GM23248 (cell line): ENCODE data around the gene SH3GL3. TPM values are rescaled to one million over a fixed set of nuclear protein-coding genes. Genes with fewer than 3 reads are reported as not detected.

Experiments
- DNase-seq: peaks from one replicate; pipeline ENCODE4 v3.0.0-alpha.2; 2015
- H2AFZ ChIP-seq: fragments of 200-600 bp; sonication (generic); 2 replicates; pipeline ENCODE4 v1.6.1; 2016; ENCODE audit warnings: antibody characterized with exemption
- H3F3A ChIP-seq: fragments of 200-600 bp; sonication (generic); 2 replicates; pipeline ENCODE4 v1.6.1; 2016; ENCODE audit warnings: mild to moderate bottlenecking, antibody characterized with exemption, mixed run types; ENCODE audit not compliant: insufficient read depth
- H3K27ac ChIP-seq: fragments of 200-600 bp; sonication (generic); 2 replicates; pipeline ENCODE4 v1.5.1; 2016; ENCODE audit warnings: mild to moderate bottlenecking
- H3K27me3 ChIP-seq: fragments of 200-600 bp; sonication (generic); replicated peaks from 2 replicates; pipeline ENCODE4 v1.6.1; 2016; ENCODE audit warnings: mild to moderate bottlenecking; ENCODE audit not compliant: insufficient read depth
- H3K36me3 ChIP-seq: fragments of 200-600 bp; sonication (generic); 2 replicates; pipeline ENCODE4 v1.6.1; 2016; ENCODE audit warnings: low read depth, mild to moderate bottlenecking
- H3K4me1 ChIP-seq: fragments of 200-600 bp; sonication (generic); 2 replicates; pipeline ENCODE4 v1.6.1; 2016; ENCODE audit warnings: mild to moderate bottlenecking; ENCODE audit not compliant: insufficient read depth
- H3K4me2 ChIP-seq: fragments of 200-600 bp; sonication (generic); one replicate; pipeline ENCODE4 v1.6.1; 2016; ENCODE audit warnings: mild to moderate bottlenecking; ENCODE audit not compliant: unreplicated experiment
- H3K4me3 ChIP-seq: fragments of 200-600 bp; sonication (generic); 2 replicates; pipeline ENCODE4 v1.5.1; 2016; ENCODE audit warnings: mild to moderate bottlenecking
- H3K79me2 ChIP-seq: fragments of 200-600 bp; sonication (generic); 2 replicates; pipeline ENCODE4 v1.6.1; 2016; ENCODE audit warnings: mild to moderate bottlenecking; ENCODE audit not compliant: insufficient read depth
- H3K9ac ChIP-seq: fragments of 200-600 bp; sonication (generic); 2 replicates; pipeline ENCODE4 v1.6.1; 2016; ENCODE audit warnings: mild to moderate bottlenecking
- H3K9me2 ChIP-seq: fragments of 200-600 bp; sonication (generic); 2 replicates; pipeline ENCODE4 v1.6.1; 2016; ENCODE audit warnings: mixed run types, mild to moderate bottlenecking, moderate library complexity; ENCODE audit not compliant: insufficient read depth
- H3K9me3 ChIP-seq: fragments of 200-600 bp; sonication (generic); one replicate; pipeline ENCODE4 v1.6.1; 2017; ENCODE audit warnings: low read depth
- H4K20me1 ChIP-seq: fragments of 200-600 bp; sonication (generic); 2 replicates; pipeline ENCODE4 v1.6.0; 2016; ENCODE audit not compliant: insufficient read depth
- EZH2 ChIP-seq: fragments of 200-600 bp; sonication (generic); IDR thresholded peaks from 2 replicates; pipeline ENCODE4 v1.6.1; 2018; ENCODE audit warnings: antibody characterized with exemption, mild to moderate bottlenecking; ENCODE audit not compliant: insufficient read depth, poor library complexity, severe bottlenecking
- EZH2phosphoT487 ChIP-seq: fragments of 200-600 bp; sonication (generic); IDR thresholded peaks from 2 replicates; pipeline ENCODE4 v1.6.1; 2018; ENCODE audit warnings: antibody characterized with exemption, moderate library complexity, mild to moderate bottlenecking, low read depth; ENCODE audit not compliant: insufficient read depth
- WGBS, 2 experiments: methylation state at CpG; one replicate each; pipeline ENCODE4 v1.1.6; 2015 to 2017; ENCODE audit warnings: low lambda C conversion rate in 2 of 2, low coverage in 1 of 2; ENCODE audit errors: missing lambda C conversion rate in 2 of 2; 5-methylcytosine and 5-hydroxymethylcytosine counted together
- in situ Hi-C: fragments of 300-500 bp; cut with MboI; formaldehyde crosslinking; loops from 2 replicates; pipeline ENCODE4 v1.15.0; 2020
- polyA plus RNA-seq: library from polyadenylated mRNA; unstranded; fragments of >200 nt; fragmentation: Nextera tagmentation; extraction: Ambion mirVana; gene quantifications from 2 replicates; pipeline ENCODE4 v1.2.1, GENCODE V29; 2016
- total RNA-seq: library from RNA; depleted of rRNA; stranded (reverse); fragments of >200 nt; shearing (Covaris generic); gene quantifications from 2 replicates; pipeline ENCODE4 v1.2.3, GENCODE V29; 2014

SH3GL3 gene
- total and polyA plus RNA-seq, 2 experiments from 2014 or later, result 0.28 TPM; not detected in 1

GRCh38 chr15:83496766-83497165 lies 49.6 kb downstream of the SH3GL3 start:
- WGBS, 2 experiments, result 0% methylated on average over 1 of the region's 1 CpG
- H3K79me2 ChIP-seq, result no peaks in the 10 kb centered on the region
- H2AFZ ChIP-seq, result no peak overlapping the region
- H3K9me3 ChIP-seq, result no peaks in the 10 kb centered on the region
- in situ Hi-C loops, result no loop called here
- no peaks in the 10 kb centered on the region for H3K36me3 ChIP-seq
- no peak overlapping the region for H3K4me3 ChIP-seq
- no peaks in the 10 kb centered on the region for H3K9me2 ChIP-seq
- H3F3A ChIP-seq, result no peaks in the 10 kb centered on the region
- no peaks in the 10 kb centered on the region for H3K4me1 ChIP-seq
- no peak overlapping the region for H3K9ac ChIP-seq
- H3K27ac ChIP-seq, result no peak overlapping the region
- DNase-seq, result no peak
- no peak overlapping the region for H3K4me2 ChIP-seq
- no peaks in the 10 kb centered on the region for H3K27me3 ChIP-seq
- no peaks in the 10 kb centered on the region for H4K20me1 ChIP-seq
- TF ChIP-seq EZH2phosphoT487, result no peak
- no peak for TF ChIP-seq EZH2

DNA sequence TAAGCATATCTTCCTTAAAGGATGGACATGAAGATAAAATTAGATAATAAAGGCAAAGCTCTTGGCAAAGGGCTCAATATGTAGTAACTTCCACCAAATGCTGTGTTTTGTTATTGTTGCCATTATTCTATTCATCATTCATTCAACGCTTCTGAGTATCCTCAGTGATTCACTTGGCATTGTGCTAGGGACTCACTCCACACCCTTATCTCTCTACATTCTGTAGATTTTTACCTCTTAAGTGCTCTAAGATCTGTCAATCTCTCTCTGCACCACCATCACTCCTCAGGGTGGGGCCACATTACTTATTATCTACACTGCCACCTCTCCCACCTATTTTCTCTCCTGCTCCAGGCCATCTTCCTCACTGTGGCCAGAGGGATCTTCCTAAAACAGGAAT lies 51.2 kb downstream of the SH3GL3 start:
- 48 to 57% methylated on average over 1 of the region's 1 CpG for WGBS, 2 experiments
- Histone ChIP-seq H2AFZ (no peak overlapping the region), H3F3A (no peaks in the 10 kb centered on the region), H3K27me3 (no peaks in the 10 kb centered on the region), H3K4me2 (no peak overlapping the region), H3K36me3 (no peaks in the 10 kb centered on the region), H3K9ac (no peak overlapping the region), H3K4me3 (no peak overlapping the region), H3K27ac (no peak overlapping the region), H3K9me3 (no peaks in the 10 kb centered on the region), H3K79me2 (no peaks in the 10 kb centered on the region), H3K4me1 (no peaks in the 10 kb centered on the region), H4K20me1 (no peaks in the 10 kb centered on the region), H3K9me2 (no peaks in the 10 kb centered on the region)
- DNase-seq, result no peak
- in situ Hi-C loops, result no loop called here
- TF ChIP-seq EZH2phosphoT487 (no peak), EZH2 (no peak)

- no peaks in the 10 kb centered on the region for H4K20me1 ChIP-seq
- H3K4me2 ChIP-seq, result no peak overlapping the region
- H3K9me2 ChIP-seq, result no peaks in the 10 kb centered on the region
- H3K36me3 ChIP-seq, result no peaks in the 10 kb centered on the region
- in situ Hi-C loops, result no loop called here
- WGBS, 2 experiments, result 6 to 11% methylated on average over 3 of the region's 3 CpGs
- no peak for DNase-seq
- no peak overlapping the region for H2AFZ ChIP-seq
- TF ChIP-seq EZH2, result no peak
- TF ChIP-seq EZH2phosphoT487, result no peak
- no peak overlapping the region for H3K9ac ChIP-seq
- no peaks in the 10 kb centered on the region for H3K4me1 ChIP-seq
- H3K9me3 ChIP-seq, result no peaks in the 10 kb centered on the region
- no peak overlapping the region for H3K4me3 ChIP-seq
- no peaks in the 10 kb centered on the region for H3K79me2 ChIP-seq
- no peak overlapping the region for H3K27ac ChIP-seq
- no peaks in the 10 kb centered on the region for H3K27me3 ChIP-seq
- no peaks in the 10 kb centered on the region for H3F3A ChIP-seq
Observed at GRCh38 chr15:83498801-83499200, 51.7 kb downstream of the SH3GL3 start.

- WGBS, 2 experiments, result 14 to 20% methylated on average over 2 of the region's 2 CpGs
- H3F3A ChIP-seq, result no peaks in the 10 kb centered on the region
- DNase-seq, result no peak
- H2AFZ ChIP-seq, result no peak overlapping the region
- no peaks in the 10 kb centered on the region for H3K79me2 ChIP-seq
- H3K9ac ChIP-seq, result no peak overlapping the region
- in situ Hi-C loops, result no loop called here
- no peak overlapping the region for H3K4me2 ChIP-seq
- no peaks in the 10 kb centered on the region for H3K4me1 ChIP-seq
- no peaks in the 10 kb centered on the region for H4K20me1 ChIP-seq
- H3K9me2 ChIP-seq, result no peaks in the 10 kb centered on the region
- H3K9me3 ChIP-seq, result no peaks in the 10 kb centered on the region
- H3K4me3 ChIP-seq, result no peak overlapping the region
- TF ChIP-seq EZH2phosphoT487 (no peak), EZH2 (no peak)
- H3K27ac ChIP-seq, result no peak overlapping the region
- no peaks in the 10 kb centered on the region for H3K27me3 ChIP-seq
- H3K36me3 ChIP-seq, result no peaks in the 10 kb centered on the region
Observed at GRCh38 chr15:83499476-83499875, 52.3 kb downstream of the SH3GL3 start.
